ENCODE measurements around the gene ANKH. TPM values are rescaled to one million over a fixed set of nuclear protein-coding genes. Genes with fewer than 3 reads are reported as not detected.

ANKH gene
- total RNA-seq, 1 experiment from 2014 or later, result 4.7 TPM

DNA sequence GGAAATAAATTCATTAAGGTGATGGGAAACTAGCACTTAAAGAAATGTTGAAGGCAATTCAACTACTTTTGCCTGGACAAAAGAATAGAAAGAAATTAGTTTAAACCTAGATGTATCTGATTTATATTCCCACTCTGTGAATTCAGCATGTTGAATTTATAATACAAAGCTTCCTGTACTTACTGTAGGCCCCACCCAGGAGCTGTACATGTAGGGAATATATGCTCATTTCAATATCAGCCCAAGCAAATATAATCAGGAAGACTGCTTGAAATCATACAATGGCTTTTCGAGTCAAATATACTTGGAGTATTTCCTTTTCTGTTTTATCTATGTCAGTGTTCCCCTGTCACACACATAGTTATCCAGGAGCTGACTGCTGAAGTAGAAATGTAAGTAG is 105.0 kb downstream of the ANKH start:
- TF ChIP-seq, protein P1, sequence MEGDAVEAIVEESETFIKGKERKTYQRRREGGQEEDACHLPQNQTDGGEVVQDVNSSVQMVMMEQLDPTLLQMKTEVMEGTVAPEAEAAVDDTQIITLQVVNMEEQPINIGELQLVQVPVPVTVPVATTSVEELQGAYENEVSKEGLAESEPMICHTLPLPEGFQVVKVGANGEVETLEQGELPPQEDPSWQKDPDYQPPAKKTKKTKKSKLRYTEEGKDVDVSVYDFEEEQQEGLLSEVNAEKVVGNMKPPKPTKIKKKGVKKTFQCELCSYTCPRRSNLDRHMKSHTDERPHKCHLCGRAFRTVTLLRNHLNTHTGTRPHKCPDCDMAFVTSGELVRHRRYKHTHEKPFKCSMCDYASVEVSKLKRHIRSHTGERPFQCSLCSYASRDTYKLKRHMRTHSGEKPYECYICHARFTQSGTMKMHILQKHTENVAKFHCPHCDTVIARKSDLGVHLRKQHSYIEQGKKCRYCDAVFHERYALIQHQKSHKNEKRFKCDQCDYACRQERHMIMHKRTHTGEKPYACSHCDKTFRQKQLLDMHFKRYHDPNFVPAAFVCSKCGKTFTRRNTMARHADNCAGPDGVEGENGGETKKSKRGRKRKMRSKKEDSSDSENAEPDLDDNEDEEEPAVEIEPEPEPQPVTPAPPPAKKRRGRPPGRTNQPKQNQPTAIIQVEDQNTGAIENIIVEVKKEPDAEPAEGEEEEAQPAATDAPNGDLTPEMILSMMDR (IDR thresholded peaks at IDR 0.05; ENCODE audit: insufficient read depth in 1 of 2, low read depth in 1 of 2, low read length in 1 of 2, severe bottlenecking in 1 of 2, unreplicated experiment in 1 of 2), result no peak
- no peaks in the 10 kb centered on the region for H3K9me3 Mint-ChIP-seq (ENCODE audit: unreplicated experiment)
- peaks cover 4% of the 10 kb centered on the region for H3K27me3 Mint-ChIP-seq (ENCODE audit: insufficient read depth, unreplicated experiment)
- DNase-seq, result no peak
- no peaks in the 10 kb centered on the region for H3K27me3 ChIP-seq (replicated peaks; ENCODE audit: control insufficient read depth, insufficient read depth, low read length)
- ChIA-PET CTCF (no interaction called here), POLR2A (no interaction called here)
- intact Hi-C loops (cut with micrococcal nuclease; ENCODE audit: unreplicated experiment), result no loop called here
- no peaks in the 10 kb centered on the region for H3K36me3 ChIP-seq (ENCODE audit: control insufficient read depth, insufficient read depth, low read length)
- no peaks in the 10 kb centered on the region for H3K9me3 ChIP-seq
- H3K4me3 Mint-ChIP-seq (ENCODE audit: unreplicated experiment), result no peak overlapping the region
- H3K27ac Mint-ChIP-seq (ENCODE audit: unreplicated experiment), result no peak overlapping the region
- H3K4me1 ChIP-seq, result no peaks in the 10 kb centered on the region
- BruUV-seq (replicated peaks), result no TSS peak
- H3K36me3 Mint-ChIP-seq (ENCODE audit: insufficient read depth, unreplicated experiment), result no peaks in the 10 kb centered on the region
- no peak overlapping the region for H3K4me3 ChIP-seq (ENCODE audit: low read depth, low read length)
- no peaks in the 10 kb centered on the region for H3K4me1 Mint-ChIP-seq (ENCODE audit: low read depth, unreplicated experiment)

DNA sequence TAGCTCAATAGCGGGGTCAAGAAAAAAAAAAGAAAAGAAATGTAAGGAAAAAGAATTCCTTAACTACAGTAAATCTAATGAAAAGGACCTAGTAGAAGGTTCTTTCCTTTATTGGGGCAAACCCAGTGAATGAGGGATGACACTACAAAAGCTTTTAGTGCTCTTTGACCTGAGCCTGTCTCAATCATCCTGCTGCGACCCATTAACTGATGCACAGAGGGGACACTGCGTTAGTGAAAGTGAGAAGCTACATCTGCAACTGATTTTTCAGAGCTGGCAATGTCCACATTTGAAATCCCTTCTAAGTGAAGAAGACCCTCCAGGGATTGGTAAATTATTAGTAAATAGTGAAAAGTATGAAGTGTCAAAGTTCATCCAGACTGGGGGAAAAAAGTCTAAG is 106.0 kb downstream of the ANKH start:
- Histone ChIP-seq H3K4me1 (no peaks in the 10 kb centered on the region), H3K9me3 (no peaks in the 10 kb centered on the region), H3K4me3 (ENCODE audit: low read depth, low read length) (no peak overlapping the region), H3K36me3 (ENCODE audit: control insufficient read depth, insufficient read depth, low read length) (no peaks in the 10 kb centered on the region), H3K27me3 (replicated peaks; ENCODE audit: control insufficient read depth, insufficient read depth, low read length) (no peaks in the 10 kb centered on the region)
- CTCF ChIA-PET, result no interaction called here
- DNase-seq, result no peak
- H3K4me1 Mint-ChIP-seq (ENCODE audit: low read depth, unreplicated experiment), result no peaks in the 10 kb centered on the region
- intact Hi-C loops (cut with micrococcal nuclease; ENCODE audit: unreplicated experiment), result no loop called here
- no peak overlapping the region for H3K4me3 Mint-ChIP-seq (ENCODE audit: unreplicated experiment)
- no peak overlapping the region for H3K27ac Mint-ChIP-seq (ENCODE audit: unreplicated experiment)
- POLR2A ChIA-PET, result no interaction called here
- H3K36me3 Mint-ChIP-seq (ENCODE audit: insufficient read depth, unreplicated experiment), result no peaks in the 10 kb centered on the region
- H3K27me3 Mint-ChIP-seq (ENCODE audit: insufficient read depth, unreplicated experiment), result peaks cover 4% of the 10 kb centered on the region
- H3K9me3 Mint-ChIP-seq (ENCODE audit: unreplicated experiment), result no peaks in the 10 kb centered on the region
- BruUV-seq (replicated peaks), result no TSS peak
- TF ChIP-seq, protein P1 (IDR thresholded peaks at IDR 0.05; ENCODE audit: insufficient read depth in 1 of 2, low read depth in 1 of 2, low read length in 1 of 2, severe bottlenecking in 1 of 2, unreplicated experiment in 1 of 2), result no peak

DNA sequence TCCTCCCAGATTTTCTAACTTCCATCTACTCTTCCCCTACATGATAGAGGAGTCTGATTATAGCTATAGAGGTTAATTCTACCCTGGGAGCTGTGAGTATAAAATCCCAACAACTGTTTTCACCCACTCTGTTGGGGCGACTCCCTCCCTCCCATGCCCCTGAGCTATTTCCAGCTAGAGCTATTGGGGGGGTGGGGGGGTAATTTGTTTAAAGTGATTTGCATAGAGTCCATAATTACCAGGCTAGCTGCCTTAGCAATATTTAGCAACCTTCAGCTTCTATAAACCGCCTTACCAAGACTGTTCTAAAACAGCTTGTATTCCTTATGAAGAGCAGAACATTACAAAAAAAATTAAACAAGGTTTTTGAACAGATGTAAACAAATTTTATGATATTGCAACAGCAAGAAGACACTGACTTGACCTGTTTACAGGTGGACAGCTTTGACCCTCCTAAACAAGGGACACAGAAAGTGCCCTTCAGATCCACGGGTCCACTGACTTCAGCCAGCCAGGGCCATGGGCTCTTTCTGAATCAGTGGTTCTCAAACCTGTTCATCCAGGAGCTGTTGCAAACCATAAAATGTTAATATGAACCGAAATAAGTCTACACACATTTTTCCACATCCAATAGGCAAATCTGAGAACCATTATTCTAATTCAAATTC is 108.9 kb downstream of the ANKH start:
- H3K27me3 Mint-ChIP-seq (ENCODE audit: insufficient read depth, unreplicated experiment), result peaks cover 9% of the 10 kb centered on the region
- Histone ChIP-seq H3K27me3 (replicated peaks; ENCODE audit: control insufficient read depth, insufficient read depth, low read length) (no peaks in the 10 kb centered on the region; the same call in 1 of the 2 replicates), H3K4me1 (no peaks in the 10 kb centered on the region), H3K9me3 (no peaks in the 10 kb centered on the region), H3K4me3 (ENCODE audit: low read depth, low read length) (no peak overlapping the region), H3K36me3 (ENCODE audit: control insufficient read depth, insufficient read depth, low read length) (no peaks in the 10 kb centered on the region)
- TF ChIP-seq, protein P1 (IDR thresholded peaks at IDR 0.05; ENCODE audit: insufficient read depth in 1 of 2, low read depth in 1 of 2, low read length in 1 of 2, severe bottlenecking in 1 of 2, unreplicated experiment in 1 of 2), result no peak
- H3K9me3 Mint-ChIP-seq (ENCODE audit: unreplicated experiment), result no peaks in the 10 kb centered on the region
- no peak overlapping the region for H3K27ac Mint-ChIP-seq (ENCODE audit: unreplicated experiment)
- intact Hi-C loops (cut with micrococcal nuclease; ENCODE audit: unreplicated experiment), result no loop called here
- H3K36me3 Mint-ChIP-seq (ENCODE audit: insufficient read depth, unreplicated experiment), result no peaks in the 10 kb centered on the region
- CTCF ChIA-PET, result interaction anchor here (1.2 kb wide), 1 partner anchor 35 kb away, joined by 4 read pairs; no protein-coding TSS in a partner anchor
- POLR2A ChIA-PET, result no interaction called here
- H3K4me1 Mint-ChIP-seq (ENCODE audit: low read depth, unreplicated experiment), result no peaks in the 10 kb centered on the region
- H3K4me3 Mint-ChIP-seq (ENCODE audit: unreplicated experiment), result no peak overlapping the region
- no TSS peak for BruUV-seq (replicated peaks)
- no peak for DNase-seq

Measured in Caco-2 (cell line).